Erythroblast (primary cell): ENCODE data around the gene WNT9A.

Experiments used
- DNase-seq, 2 experiments: peaks; one replicate each; lab custom pipeline; 2025; lab: John Stamatoyannopoulos, UW
- GATA1 ChIP-seq: IDR thresholded peaks from 2 replicates; pipeline ENCODE4 v1.6.1; 2011; ENCODE audit warnings: low read depth, mild to moderate bottlenecking, control low read depth, low read length, moderate library complexity
- POLR2A ChIP-seq: IDR thresholded peaks from 2 replicates; pipeline ENCODE4 v1.6.1; 2011; ENCODE audit warnings: mild to moderate bottlenecking, low read length

Gene WNT9A

DNA sequence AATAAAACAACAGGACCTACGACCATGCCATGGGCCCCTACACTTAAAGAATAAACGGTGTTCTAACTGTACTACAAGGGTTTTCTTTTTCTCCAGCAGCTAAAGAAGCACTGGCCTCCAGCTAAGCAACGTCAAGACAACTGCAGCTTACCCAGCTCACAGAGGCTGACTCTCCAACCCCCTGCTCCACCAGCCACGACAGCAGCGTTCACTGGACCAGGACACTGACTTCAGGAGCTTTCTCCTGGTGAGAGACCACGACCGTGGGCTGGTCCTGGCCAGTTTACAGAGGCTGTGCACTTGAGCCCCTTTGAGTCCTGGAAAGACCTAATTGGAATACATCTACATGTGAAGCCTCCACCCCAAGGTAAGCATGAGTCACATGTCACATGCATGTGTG, 39.4 kb downstream of the WNT9A start:
- no peak for DNase-seq
- no peak for TF ChIP-seq GATA1
- TF ChIP-seq POLR2A, result no peak

DNA sequence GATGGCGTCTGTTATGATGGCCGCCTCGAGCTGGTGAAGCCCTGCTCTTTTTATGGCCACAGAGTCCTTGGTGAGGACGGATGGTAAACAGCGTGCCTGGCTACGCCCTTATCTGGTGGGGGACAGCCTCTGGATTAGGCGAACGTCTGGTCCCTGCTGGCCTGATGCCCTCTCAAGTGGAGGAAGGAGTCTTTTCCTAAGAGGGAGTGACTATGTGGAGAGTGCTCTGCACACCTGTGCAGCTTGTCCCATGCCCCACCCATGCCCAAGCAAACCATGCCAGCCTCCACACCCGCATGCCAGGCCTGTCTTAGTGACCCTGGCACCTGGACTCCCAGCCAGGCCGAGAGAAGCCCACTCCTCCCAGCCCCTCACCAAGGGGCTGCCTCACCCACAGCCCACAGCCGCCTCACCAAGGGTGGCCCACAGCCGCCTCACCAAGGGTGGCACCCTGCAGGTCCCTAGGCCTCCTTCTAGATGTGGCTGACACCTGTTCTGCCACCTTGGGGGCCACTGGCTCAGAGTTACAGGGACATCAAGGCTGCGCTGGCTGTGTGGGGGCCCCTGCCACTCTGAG, 40.2 kb downstream of the WNT9A start:
- no peak for TF ChIP-seq POLR2A
- DNase-seq, result no peak

- no peak for DNase-seq
- TF ChIP-seq GATA1, result no peak
- no peak for TF ChIP-seq POLR2A
These were observed 41.1 kb downstream of the WNT9A start for GRCh38 chr1:227906550-227907071.

DNA sequence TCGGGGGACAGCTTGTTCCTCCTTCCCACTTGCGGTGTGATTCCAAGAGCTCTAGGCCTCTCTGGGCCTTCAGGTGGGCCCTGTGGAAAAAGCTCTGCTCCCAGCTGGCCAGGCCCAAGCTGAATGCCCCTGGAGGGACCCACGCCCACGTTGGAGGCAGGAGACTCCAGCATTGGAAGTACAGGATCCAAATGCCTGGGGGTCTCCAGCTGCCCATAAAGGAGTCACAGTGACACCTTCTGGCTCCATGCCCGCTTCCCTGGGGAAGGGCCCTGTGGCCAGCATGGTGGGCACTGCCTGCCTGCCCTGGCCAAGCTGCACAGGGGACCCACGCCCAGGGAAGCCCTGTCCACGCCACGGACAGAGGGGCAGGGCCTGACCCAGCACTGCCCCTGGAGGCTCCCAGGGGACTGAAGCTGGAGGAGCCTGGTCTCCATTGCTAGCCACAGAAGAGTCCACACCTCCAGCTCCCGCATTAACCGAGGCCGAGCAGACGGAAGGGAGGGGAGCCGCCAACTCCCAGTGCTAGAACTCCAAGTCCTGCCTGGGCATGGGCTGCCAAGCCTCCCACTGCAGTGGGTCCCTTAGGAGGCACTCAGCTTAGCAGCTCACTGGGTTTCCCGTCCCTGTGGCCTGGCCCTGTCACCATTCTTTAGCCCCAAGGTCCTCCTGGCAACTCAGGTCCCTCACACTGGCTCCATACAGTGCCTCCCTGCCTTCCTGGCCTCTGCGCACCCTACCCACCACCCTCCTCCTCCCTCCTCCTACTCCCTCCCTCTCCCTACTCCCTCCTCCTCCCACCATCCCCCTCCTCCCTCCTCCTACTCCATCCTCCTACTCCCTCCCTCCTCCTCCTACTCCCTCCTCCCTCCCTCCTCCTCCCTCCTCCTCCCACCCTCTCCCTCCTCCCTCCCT, 41.9 kb downstream of the WNT9A start:
- TF ChIP-seq POLR2A (no peak), GATA1 (no peak)
- DNase-seq, result no peak

- TF ChIP-seq POLR2A (no peak), GATA1 (no peak)
- DNase-seq, result no peak
These were observed 43.0 kb downstream of the WNT9A start for GRCh38 chr1:227904541-227905335.

DNA sequence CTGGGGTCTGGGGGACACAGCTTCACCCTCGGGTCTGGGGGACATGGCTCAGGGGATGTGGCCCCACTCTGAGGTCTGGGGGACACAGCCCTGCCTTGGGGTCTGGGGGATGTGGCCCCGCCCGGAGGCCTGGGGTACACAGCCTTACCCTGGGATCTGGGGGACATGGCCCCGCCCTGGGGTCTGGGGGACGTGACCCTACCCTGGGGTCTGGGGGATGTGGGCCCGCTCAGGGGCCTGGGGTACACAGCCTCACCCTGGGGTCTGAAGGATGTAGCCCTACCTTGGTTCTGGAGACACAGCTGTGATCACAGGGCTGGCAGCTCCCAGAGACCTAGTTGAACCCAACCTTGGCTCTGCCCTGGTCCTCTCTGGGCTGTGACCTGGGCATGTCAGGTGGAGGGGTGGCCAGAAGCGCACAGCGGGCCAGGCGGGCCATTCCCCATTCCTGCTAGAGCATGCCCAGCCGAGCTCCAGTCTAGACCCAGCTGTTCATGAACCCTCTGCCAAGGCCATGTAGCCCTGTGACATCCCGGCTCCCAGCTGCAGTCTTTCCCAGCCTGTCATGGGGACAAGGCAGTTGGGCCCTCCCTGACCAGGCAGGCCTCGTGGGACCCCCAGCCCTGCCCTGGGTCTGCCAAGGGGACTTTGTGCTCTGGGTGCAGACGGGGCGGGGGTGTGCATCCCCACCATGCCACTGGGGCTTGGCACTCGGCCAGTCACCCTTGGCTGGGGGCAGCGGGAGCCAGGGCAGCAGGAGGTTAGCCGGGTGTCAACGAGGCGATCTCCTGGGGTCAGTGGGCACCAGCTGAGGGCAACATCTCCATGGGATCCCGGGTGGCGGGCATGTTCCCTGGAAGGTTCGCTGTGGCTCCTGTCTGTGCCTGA, 43.9 kb downstream of the WNT9A start:
- TF ChIP-seq POLR2A (no peak), GATA1 (no peak)
- DNase-seq, result no peak

DNA sequence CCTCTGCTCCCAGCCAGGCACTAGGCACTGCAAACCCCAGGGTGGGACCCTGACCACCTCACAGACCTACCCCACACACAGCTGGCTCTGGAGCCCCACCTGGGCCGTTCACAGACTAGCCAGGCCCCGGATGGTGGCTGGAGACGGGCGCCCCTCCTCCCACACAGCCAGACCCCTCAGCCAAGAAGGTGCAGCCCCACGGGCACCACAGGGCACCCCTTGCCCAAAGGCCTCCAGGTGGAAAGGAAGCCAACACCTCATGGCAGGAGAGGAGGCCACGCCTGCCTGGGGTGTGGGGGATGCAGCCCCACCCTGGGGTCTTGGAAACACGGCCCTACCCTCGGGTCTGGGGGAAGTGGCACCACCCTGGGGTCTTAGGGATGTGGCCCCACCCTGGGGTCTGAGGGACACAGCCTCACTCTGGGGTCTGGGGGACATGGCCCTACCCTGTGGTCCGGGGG, 44.6 kb downstream of the WNT9A start:
- no peak for DNase-seq
- no peak for TF ChIP-seq POLR2A

- no peak for DNase-seq
- TF ChIP-seq POLR2A (no peak), GATA1 (no peak)
These were observed 45.1 kb downstream of the WNT9A start for GRCh38 chr1:227902641-227902990.

- TF ChIP-seq POLR2A (no peak), GATA1 (no peak)
- peak in 1 of 2 experiments; percentile 14 for DNase-seq
These were observed 45.7 kb downstream of the WNT9A start for GRCh38 chr1:227901906-227902640.

GRCh38 chr1:227901239-227901905, 46.4 kb downstream of the WNT9A start:
- no peak for DNase-seq
- TF ChIP-seq GATA1, result no peak
- TF ChIP-seq POLR2A, result no peak

GRCh38 chr1:227900571-227901051, 47.1 kb downstream of the WNT9A start:
- no peak for TF ChIP-seq GATA1
- TF ChIP-seq POLR2A, result no peak
- DNase-seq, result no peak
